HG03442 (cell line): ENCODE results near the gene ZNF440.

Source experiments
- ATAC-seq: cut with Tn5 transposase; IDR thresholded peaks from one replicate; pipeline ENCODE4 v1.9.1; 2021; ENCODE audit warnings: mild to moderate bottlenecking, moderate library complexity; ENCODE audit not compliant: unreplicated experiment

The ZNF440 gene

DNA sequence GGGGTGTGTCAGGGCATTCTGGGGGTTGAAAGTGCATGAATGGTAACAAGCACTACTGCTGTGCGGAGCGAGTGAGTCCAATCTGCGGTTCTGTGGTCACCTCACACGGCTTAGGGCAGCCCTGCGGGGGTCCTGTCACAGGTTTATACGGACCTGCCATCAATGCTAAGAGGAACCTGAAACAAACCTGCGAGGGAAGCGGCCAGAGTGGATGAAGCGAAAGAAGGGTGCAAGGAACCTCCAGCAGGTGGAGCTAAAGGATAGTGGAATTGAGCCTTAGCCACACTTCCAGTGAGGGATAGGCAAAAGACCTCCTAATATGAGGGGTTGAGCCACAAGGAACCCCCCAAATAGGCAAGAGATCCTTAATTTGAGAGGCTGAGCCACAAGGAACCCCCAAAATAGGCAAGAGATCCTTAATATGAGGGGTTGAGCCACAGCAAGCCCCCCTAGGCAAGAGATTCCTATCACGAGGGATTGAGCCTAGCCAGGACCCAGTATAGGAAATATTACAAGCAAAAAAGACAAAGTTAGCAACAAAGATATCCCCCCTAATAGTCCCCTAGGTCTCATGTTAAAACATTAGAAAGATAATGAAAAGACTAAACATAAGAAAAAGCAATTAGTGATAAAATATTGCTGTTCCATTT is 67.2 kb downstream of the ZNF440 start:
- ATAC-seq, result no peak

DNA sequence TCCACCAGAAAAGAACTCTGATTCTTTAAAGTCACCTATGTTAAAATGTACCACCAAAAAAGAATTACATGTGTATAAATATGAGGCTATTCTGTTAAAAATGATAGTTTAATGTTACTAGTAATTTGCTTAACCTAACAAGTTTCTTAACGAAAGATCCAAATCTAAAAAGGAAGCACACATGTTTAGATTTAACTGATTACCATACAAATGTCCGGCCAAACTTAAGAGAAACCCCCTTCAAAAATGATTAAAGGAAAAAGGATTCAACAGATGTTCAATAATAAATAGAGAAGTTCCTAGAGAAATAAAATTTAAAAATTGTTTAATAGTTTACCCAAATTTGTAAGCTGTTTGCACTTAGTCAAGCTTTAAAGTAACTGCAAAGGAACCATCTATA is 68.5 kb downstream of the ZNF440 start:
- ATAC-seq, result no peak
